ENCODE measurements around the gene TAT. TPM values are rescaled to one million over a fixed set of nuclear protein-coding genes. Genes with fewer than 3 reads are reported as not detected.

TAT gene
- polyA plus RNA-seq, 1 donor (not counting 4 experiments of a cell fraction or from before 2014, with no cell fraction given): not detected

- no peak overlapping the region for H3K27ac ChIP-seq (ENCODE audit: control insufficient read depth, insufficient read depth, low read length)
- H3K4me3 ChIP-seq (ENCODE audit: control insufficient read depth in 2 of 3, extremely low read depth in 1 of 3, insufficient read depth in 2 of 3, low read depth in 1 of 3, low read length in 3 of 3): no peak overlapping the region
- H3K9ac ChIP-seq (ENCODE audit: control insufficient read depth, extremely low read depth, insufficient read depth, low read length): no peak overlapping the region
- no peaks in the 10 kb centered on the region for H3K79me2 ChIP-seq (ENCODE audit: control insufficient read depth, insufficient read depth, low read length)
- H3K4me1 ChIP-seq (ENCODE audit: control insufficient read depth, extremely low read depth, insufficient read depth, low read length): peaks cover 5% of the 10 kb centered on the region
- H3K36me3 ChIP-seq (ENCODE audit: control insufficient read depth in 2 of 2, extremely low read depth in 1 of 2, insufficient read depth in 2 of 2, low read length in 2 of 2): no peaks in the 10 kb centered on the region
- TF ChIP-seq, protein P1, sequence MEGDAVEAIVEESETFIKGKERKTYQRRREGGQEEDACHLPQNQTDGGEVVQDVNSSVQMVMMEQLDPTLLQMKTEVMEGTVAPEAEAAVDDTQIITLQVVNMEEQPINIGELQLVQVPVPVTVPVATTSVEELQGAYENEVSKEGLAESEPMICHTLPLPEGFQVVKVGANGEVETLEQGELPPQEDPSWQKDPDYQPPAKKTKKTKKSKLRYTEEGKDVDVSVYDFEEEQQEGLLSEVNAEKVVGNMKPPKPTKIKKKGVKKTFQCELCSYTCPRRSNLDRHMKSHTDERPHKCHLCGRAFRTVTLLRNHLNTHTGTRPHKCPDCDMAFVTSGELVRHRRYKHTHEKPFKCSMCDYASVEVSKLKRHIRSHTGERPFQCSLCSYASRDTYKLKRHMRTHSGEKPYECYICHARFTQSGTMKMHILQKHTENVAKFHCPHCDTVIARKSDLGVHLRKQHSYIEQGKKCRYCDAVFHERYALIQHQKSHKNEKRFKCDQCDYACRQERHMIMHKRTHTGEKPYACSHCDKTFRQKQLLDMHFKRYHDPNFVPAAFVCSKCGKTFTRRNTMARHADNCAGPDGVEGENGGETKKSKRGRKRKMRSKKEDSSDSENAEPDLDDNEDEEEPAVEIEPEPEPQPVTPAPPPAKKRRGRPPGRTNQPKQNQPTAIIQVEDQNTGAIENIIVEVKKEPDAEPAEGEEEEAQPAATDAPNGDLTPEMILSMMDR (optimal IDR thresholded peaks at IDR 0.05 in 1 of 3, IDR thresholded peaks at IDR 0.05 in 1 of 3, conservative IDR thresholded peaks at IDR 0.05 in 1 of 3; ENCODE audit: extremely low read depth in 1 of 3, insufficient read depth in 2 of 3, low read length in 3 of 3): no peak
- no peak for TF ChIP-seq EZH2 (IDR thresholded peaks at IDR 0.05; ENCODE audit: low read length)
- DNase-seq (ENCODE audit: low read depth, low spot score) (no peak), FAIRE-seq (no peak)
- H3K4me2 ChIP-seq (ENCODE audit: control insufficient read depth, extremely low read depth, insufficient read depth, low read depth, low read length): no peak overlapping the region
- H2AFZ ChIP-seq (ENCODE audit: control insufficient read depth, low read length): no peak overlapping the region
- dilution Hi-C loops (cut with MboI; ENCODE audit: extremely low pct_ligation_motif_present, low sequenced_read_pairs): no loop called here
- H4K20me1 ChIP-seq (ENCODE audit: control insufficient read depth, extremely low read depth, insufficient read depth, low read length): no peaks in the 10 kb centered on the region
- no peaks in the 10 kb centered on the region for H3K9me3 ChIP-seq (ENCODE audit: control insufficient read depth, low read depth, low read length)
- H3K27me3 ChIP-seq (ENCODE audit: control insufficient read depth, extremely low read depth, insufficient read depth, low read length): no peaks in the 10 kb centered on the region
- H3K9me1 ChIP-seq (ENCODE audit: control insufficient read depth, extremely low read depth, insufficient read depth, low read length): no peaks in the 10 kb centered on the region
Observed at GRCh38 chr16:71567931-71568330, 9.0 kb downstream of the TAT start.

DNA sequence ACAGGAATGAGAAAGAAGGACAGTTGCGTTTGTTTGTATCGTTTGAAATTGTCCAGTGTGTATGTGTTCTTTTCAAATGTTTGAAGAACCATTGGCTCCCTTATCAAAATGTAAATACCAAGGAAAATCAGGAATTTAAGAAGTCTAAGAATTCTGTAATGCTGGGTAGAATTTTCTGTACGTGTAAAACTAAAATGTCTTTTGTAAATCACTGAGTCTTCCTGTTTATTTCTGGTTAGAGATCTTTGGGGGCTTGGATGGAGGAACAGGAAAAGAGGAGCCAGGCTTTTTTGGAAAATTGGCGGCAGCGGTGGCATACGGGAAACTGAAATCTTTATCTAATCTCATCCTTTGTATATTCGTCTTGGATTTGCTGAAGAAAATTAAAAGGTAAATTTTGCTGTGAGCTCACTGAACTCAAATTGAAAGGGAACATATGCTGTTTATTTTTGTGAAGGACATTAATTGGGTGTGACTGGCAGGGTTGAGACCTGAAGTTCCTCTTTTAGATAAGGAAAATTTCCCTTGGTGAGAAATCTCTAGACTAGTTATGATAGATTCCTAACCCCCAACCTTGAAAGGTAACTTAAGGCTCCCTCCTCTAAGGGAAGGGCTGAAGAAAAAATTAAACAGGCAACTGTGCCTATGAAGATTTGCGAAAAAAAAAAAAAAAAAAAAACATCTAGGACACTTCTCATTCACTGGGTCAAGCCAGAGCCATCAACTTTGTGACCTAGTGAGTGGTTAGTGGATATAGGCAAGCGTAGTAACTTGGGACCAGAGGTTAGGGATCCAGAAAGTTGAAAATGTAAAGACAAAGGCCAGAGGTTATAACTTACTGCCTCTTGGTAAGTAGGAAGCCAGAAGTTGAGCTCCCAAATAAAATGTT is 10.8 kb downstream of the TAT start:
- no peaks in the 10 kb centered on the region for H3K36me3 ChIP-seq (ENCODE audit: control insufficient read depth in 2 of 2, extremely low read depth in 1 of 2, insufficient read depth in 2 of 2, low read length in 2 of 2)
- no peak overlapping the region for H3K27ac ChIP-seq (ENCODE audit: control insufficient read depth, insufficient read depth, low read length)

More for the DNA sequence above, 10.8 kb downstream of the TAT start:
- dilution Hi-C loops (cut with MboI; ENCODE audit: extremely low pct_ligation_motif_present, low sequenced_read_pairs): no loop called here
- TF ChIP-seq, protein P1 (optimal IDR thresholded peaks at IDR 0.05 in 1 of 3, IDR thresholded peaks at IDR 0.05 in 1 of 3, conservative IDR thresholded peaks at IDR 0.05 in 1 of 3; ENCODE audit: extremely low read depth in 1 of 3, insufficient read depth in 2 of 3, low read length in 3 of 3): no peak
- no peak for TF ChIP-seq EZH2 (IDR thresholded peaks at IDR 0.05; ENCODE audit: low read length)
- DNase-seq (ENCODE audit: low read depth, low spot score): no peak
- Histone ChIP-seq H3K9me3 (ENCODE audit: control insufficient read depth, low read depth, low read length) (no peaks in the 10 kb centered on the region), H3K79me2 (ENCODE audit: control insufficient read depth, insufficient read depth, low read length) (no peaks in the 10 kb centered on the region), H3K27me3 (ENCODE audit: control insufficient read depth, extremely low read depth, insufficient read depth, low read length) (no peaks in the 10 kb centered on the region), H3K9ac (ENCODE audit: control insufficient read depth, extremely low read depth, insufficient read depth, low read length) (no peak overlapping the region), H4K20me1 (ENCODE audit: control insufficient read depth, extremely low read depth, insufficient read depth, low read length) (no peaks in the 10 kb centered on the region), H3K4me2 (ENCODE audit: control insufficient read depth, extremely low read depth, insufficient read depth, low read depth, low read length) (peak overlapping the region; percentile 97), H3K9me1 (ENCODE audit: control insufficient read depth, extremely low read depth, insufficient read depth, low read length) (no peaks in the 10 kb centered on the region), H3K4me3 (ENCODE audit: control insufficient read depth in 2 of 3, extremely low read depth in 1 of 3, insufficient read depth in 2 of 3, low read depth in 1 of 3, low read length in 3 of 3) (no peak overlapping the region), H2AFZ (ENCODE audit: control insufficient read depth, low read length) (peak overlapping the region; percentile 99), H3K4me1 (ENCODE audit: control insufficient read depth, extremely low read depth, insufficient read depth, low read length) (peaks cover 5% of the 10 kb centered on the region)
- no peak for FAIRE-seq
